Retina (tissue), 1 donor: ENCODE results near the gene ASPG.

Source experiments
- DNase-seq: peaks from one replicate; pipeline ENCODE4 v3.0.0-alpha.2; 2016

The ASPG gene

GRCh38 chr14:104085032-104085888 lies at the start of gene ASPG:
Gene ASPG (plus strand): TSS chr14:104085700. CDS start chr14:104085771, 71 bp downstream.
- no peak for DNase-seq

GRCh38 chr14:104036212-104036611 lies 49.3 kb upstream of the ASPG start:
- no peak for DNase-seq

GRCh38 chr14:104037074-104037473 lies 48.4 kb upstream of the ASPG start:
- no peak for DNase-seq

GRCh38 chr14:104037903-104038302 lies 47.6 kb upstream of the ASPG start:
- no peak for DNase-seq

- no peak for DNase-seq
Measured at GRCh38 chr14:104039214-104039613, 46.3 kb upstream of the ASPG start.

GRCh38 chr14:104040539-104040938 lies 45.0 kb upstream of the ASPG start:
- DNase-seq, result no peak

- no peak for DNase-seq
Measured at GRCh38 chr14:104041430-104042104, 43.9 kb upstream of the ASPG start.

GRCh38 chr14:104044016-104044415 lies 41.5 kb upstream of the ASPG start:
- DNase-seq, result no peak

GRCh38 chr14:104047761-104048160 lies 37.7 kb upstream of the ASPG start:
- DNase-seq, result no peak

GRCh38 chr14:104048758-104049507 lies 36.6 kb upstream of the ASPG start:
- DNase-seq, result no peak

GRCh38 chr14:104049576-104050240 lies 35.8 kb upstream of the ASPG start:
- DNase-seq, result no peak

- DNase-seq, result no peak
Measured at GRCh38 chr14:104051092-104051813, 34.2 kb upstream of the ASPG start.

GRCh38 chr14:104054222-104054905 lies 31.1 kb upstream of the ASPG start:
- no peak for DNase-seq

- DNase-seq, result no peak
Measured at GRCh38 chr14:104062281-104062680, 23.2 kb upstream of the ASPG start.

GRCh38 chr14:104064003-104064402 lies 21.5 kb upstream of the ASPG start:
- no peak for DNase-seq

GRCh38 chr14:104066279-104066678 lies 19.2 kb upstream of the ASPG start:
- no peak for DNase-seq

- DNase-seq, result no peak
Measured at GRCh38 chr14:104066719-104067295, 18.7 kb upstream of the ASPG start.

- DNase-seq, result no peak
Measured at GRCh38 chr14:104069541-104069940, 16.0 kb upstream of the ASPG start.

- no peak for DNase-seq
Measured at GRCh38 chr14:104072586-104072985, 12.9 kb upstream of the ASPG start.

GRCh38 chr14:104073764-104074163 lies 11.7 kb upstream of the ASPG start:
- DNase-seq, result no peak

GRCh38 chr14:104075530-104076151 lies 9.9 kb upstream of the ASPG start:
- DNase-seq, result no peak
